ENCODE measurements around the gene LCE1E. TPM values are rescaled to one million over a fixed set of nuclear protein-coding genes. Genes with fewer than 3 reads are reported as not detected.

LCE1E gene, protein sequence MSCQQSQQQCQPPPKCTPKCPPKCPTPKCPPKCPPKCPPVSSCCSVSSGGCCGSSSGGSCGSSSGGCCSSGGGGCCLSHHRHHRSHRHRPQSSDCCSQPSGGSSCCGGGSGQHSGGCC
- not detected for total RNA-seq
- polyA plus RNA-seq, result not detected

DNA sequence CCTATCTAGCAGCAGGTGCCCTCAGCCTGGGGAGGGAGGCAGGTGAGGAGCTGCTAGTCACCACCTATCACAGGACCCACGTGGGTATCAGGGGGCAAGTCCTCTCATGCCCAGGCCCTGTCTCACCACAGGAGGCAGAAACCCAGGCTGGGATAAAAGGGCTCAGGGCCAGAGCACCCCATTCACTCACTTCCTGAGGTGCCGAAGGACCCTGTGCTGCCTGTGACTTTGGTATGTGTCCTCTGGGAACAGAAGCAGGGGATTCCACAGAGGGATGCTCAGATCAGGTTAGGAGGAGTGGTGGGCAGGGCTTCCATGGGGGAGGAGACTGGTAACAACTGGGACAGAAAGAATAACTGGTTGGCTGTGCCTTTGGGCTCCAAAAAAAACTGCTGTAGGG is at the start of gene LCE1E:
Gene LCE1E (plus strand): TSS at position 181 of the 400 bp plus-strand sequence. CDS start 1,043 bp downstream, outside the sequence.
- no peak for DNase-seq
- FAIRE-seq, result no peak
- 33 to 50% methylated on average over 2 of the region's 2 CpGs for WGBS, 2 donors
- Histone ChIP-seq H3K36me3 (no peaks in the 10 kb centered on the region), H3K27ac (no peak within 1 kb of the TSS), H3K27me3 (no peaks in the 10 kb centered on the region), H3K4me1 (no peaks in the 10 kb centered on the region), H3K9me3 (no peaks in the 10 kb centered on the region), H3K4me3 (no peak within 1 kb of the TSS)
- no peak for ATAC-seq
- TF ChIP-seq, protein P1, sequence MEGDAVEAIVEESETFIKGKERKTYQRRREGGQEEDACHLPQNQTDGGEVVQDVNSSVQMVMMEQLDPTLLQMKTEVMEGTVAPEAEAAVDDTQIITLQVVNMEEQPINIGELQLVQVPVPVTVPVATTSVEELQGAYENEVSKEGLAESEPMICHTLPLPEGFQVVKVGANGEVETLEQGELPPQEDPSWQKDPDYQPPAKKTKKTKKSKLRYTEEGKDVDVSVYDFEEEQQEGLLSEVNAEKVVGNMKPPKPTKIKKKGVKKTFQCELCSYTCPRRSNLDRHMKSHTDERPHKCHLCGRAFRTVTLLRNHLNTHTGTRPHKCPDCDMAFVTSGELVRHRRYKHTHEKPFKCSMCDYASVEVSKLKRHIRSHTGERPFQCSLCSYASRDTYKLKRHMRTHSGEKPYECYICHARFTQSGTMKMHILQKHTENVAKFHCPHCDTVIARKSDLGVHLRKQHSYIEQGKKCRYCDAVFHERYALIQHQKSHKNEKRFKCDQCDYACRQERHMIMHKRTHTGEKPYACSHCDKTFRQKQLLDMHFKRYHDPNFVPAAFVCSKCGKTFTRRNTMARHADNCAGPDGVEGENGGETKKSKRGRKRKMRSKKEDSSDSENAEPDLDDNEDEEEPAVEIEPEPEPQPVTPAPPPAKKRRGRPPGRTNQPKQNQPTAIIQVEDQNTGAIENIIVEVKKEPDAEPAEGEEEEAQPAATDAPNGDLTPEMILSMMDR (IDR thresholded peaks at IDR 0.05), result no peak
- intact Hi-C loops (cut with DNase I), result no loop called here

DNA sequence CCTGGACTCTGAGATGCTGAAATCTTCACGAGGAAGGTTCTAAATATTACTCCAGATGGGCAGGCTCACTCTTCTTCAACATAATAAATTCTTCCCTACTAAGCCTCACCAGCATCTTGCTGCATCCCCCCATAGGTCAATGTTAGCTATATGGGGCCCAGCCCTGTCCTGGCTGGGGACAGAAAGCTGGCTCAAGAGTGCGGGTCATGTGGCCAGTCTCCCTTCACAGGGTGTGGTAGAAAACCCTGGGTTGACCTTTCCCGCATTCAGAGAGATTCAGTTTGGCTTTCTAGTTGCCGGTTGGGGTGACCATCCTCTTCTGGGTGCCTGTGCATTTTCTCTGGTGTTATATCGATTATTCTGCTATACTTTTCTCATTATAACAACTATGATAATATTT is 48.1 kb upstream of the LCE1E start:
- TF ChIP-seq, protein P1 (IDR thresholded peaks at IDR 0.05), result no peak
- no peaks in the 10 kb centered on the region for H3K9me3 ChIP-seq
- intact Hi-C loops (cut with DNase I), result no loop called here
- no peaks in the 10 kb centered on the region for H3K36me3 ChIP-seq
- 60 to 66% methylated on average over 5 of the region's 5 CpGs for WGBS, 2 donors
- FAIRE-seq (no peak), ATAC-seq (no peak), DNase-seq (no peak)
- no peaks in the 10 kb centered on the region for H3K4me1 ChIP-seq
- H3K4me3 ChIP-seq, result no peak overlapping the region
- no peak overlapping the region for H3K27ac ChIP-seq
- H3K27me3 ChIP-seq, result peaks cover 0 to 6% (median 0%) of the 10 kb centered on the region in 4 donors

DNA sequence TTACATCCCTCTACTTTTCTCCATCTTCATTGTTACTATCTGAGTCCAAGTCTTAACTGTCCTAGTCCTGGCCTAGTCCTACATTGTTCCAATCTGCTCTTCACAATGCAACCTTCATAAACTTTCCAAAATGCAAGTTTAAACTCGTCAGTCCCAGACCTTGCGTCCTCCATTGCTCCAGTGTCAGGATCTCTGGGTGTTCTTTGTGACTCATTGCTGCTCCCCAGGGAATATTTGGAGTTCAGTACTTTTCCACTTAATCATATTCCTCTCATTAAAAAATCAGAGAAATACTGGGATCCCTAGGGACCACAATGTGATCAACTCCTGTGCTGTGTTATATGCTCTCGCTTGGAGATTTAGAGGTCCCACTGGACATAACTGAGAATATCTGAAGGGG is 46.2 kb upstream of the LCE1E start:
- no peak for DNase-seq
- intact Hi-C loops (cut with DNase I), result no loop called here
- no peak for ATAC-seq
- Histone ChIP-seq H3K27me3 (no peaks in the 10 kb centered on the region), H3K4me1 (no peaks in the 10 kb centered on the region), H3K27ac (no peak overlapping the region), H3K9me3 (no peaks in the 10 kb centered on the region), H3K36me3 (no peaks in the 10 kb centered on the region), H3K4me3 (no peak overlapping the region)
- no peak for FAIRE-seq
- TF ChIP-seq, protein P1 (IDR thresholded peaks at IDR 0.05), result no peak
- WGBS, 2 donors, result 61 to 73% methylated on average over 3 of the region's 3 CpGs

DNA sequence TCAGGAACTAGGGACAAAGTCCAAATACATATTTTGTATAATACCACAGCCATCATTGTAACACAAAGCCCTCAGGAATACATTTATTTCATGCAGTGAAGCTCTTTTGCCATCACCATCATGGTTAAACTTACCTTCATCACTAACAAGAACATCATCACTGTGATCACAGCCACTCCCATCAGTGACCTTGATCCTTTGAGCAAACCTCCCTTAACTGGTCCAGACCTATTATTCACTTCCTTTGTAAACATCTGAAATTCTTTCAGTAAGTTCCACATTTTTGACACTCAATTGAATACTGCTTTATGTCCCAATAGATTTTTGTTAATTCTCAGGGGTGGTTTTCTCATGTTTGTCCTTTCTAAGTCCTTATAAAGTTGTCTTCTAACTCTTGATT is 44.4 kb upstream of the LCE1E start:
- no peak for FAIRE-seq
- TF ChIP-seq, protein P1 (IDR thresholded peaks at IDR 0.05), result no peak

DNA sequence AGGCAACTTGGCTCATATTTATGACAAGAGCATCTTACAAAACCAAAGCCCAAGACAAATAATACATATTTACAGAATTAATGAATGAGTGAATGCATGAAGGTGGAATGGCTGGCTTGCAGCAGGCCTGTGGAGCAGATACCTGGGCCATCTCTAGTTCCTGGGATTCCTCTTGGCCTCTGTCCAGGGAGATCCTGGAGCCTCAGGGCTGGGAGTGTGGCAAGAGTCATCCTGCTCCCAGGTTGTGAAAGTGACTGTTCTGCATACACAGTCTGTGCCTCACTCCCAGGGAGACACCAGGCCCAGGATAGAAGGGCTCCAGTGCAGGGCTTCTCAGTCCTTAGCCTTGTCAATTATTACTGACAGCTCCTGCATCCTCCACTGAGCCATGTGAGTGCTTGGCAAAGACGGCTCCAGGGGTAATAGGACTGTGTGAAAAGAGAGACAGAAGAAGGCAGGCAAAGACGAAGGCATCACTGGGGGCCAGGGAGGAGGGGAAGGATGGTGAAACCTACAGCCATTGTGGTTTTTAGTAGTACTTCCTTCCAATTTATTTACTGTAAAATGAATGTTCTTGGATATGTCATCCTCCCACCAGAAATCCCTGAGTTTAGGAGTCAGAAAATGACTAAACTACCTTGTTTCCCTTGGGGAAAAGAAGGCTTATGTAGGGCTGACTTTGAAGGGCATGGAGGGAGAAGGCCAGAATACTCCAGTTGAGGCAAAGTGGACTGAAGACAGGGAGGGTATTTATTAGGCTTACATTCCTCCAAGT is 42.5 kb upstream of the LCE1E start:
- Histone ChIP-seq H3K4me1 (no peaks in the 10 kb centered on the region), H3K27me3 (peaks cover 0 to 3% (median 0%) of the 10 kb centered on the region in 4 donors), H3K9me3 (no peaks in the 10 kb centered on the region), H3K4me3 (no peak overlapping the region), H3K36me3 (no peaks in the 10 kb centered on the region), H3K27ac (no peak overlapping the region)
- 49 to 61% methylated on average over 2 of the region's 2 CpGs for WGBS, 2 donors
- FAIRE-seq (no peak), DNase-seq (no peak), ATAC-seq (no peak)
- TF ChIP-seq, protein P1 (IDR thresholded peaks at IDR 0.05), result no peak
- intact Hi-C loops (cut with DNase I), result no loop called here

More for the DNA sequence above, 44.4 kb upstream of the LCE1E start:
- DNase-seq, result no peak
- intact Hi-C loops (cut with DNase I), result no loop called here
- no peaks in the 10 kb centered on the region for H3K36me3 ChIP-seq
- no peaks in the 10 kb centered on the region for H3K4me1 ChIP-seq
- no peak overlapping the region for H3K4me3 ChIP-seq
- H3K27ac ChIP-seq, result no peak overlapping the region
- no peaks in the 10 kb centered on the region for H3K9me3 ChIP-seq
- peaks cover 0 to 3% (median 0%) of the 10 kb centered on the region in 4 donors for H3K27me3 ChIP-seq
- no peak for ATAC-seq
